HuH-7 (cell line): ENCODE measurements around the gene SNAPC3.
"Not testable (repeated sequence)": the region's sequence is repeated elsewhere in the genome, so short reads cannot be mapped to it uniquely, and the experiment has no call there.

Source experiments
- DNase-seq: peaks from one replicate; pipeline ENCODE4 v3.0.0; 2011; ENCODE audit warnings: low spot score

SNAPC3 gene

GRCh38 chr9:15422372-15423230 is at the start of gene SNAPC3:
Gene SNAPC3, plus strand, starts transcription at chr9:15422876. Its CDS starts 4 bp downstream, at chr9:15422880.
- DNase-seq, result peak; percentile 87

GRCh38 chr9:15373881-15374280 is 48.8 kb upstream of the SNAPC3 start:
- DNase-seq, result no peak

- DNase-seq, result no peak
These were observed 48.4 kb upstream of the SNAPC3 start for GRCh38 chr9:15374310-15374709.

- DNase-seq, result no peak
These were observed 47.9 kb upstream of the SNAPC3 start for GRCh38 chr9:15374825-15375224.

GRCh38 chr9:15377625-15378540 is 44.8 kb upstream of the SNAPC3 start:
- no peak for DNase-seq

GRCh38 chr9:15379317-15379716 is 43.4 kb upstream of the SNAPC3 start:
- not testable (repeated sequence) for DNase-seq

GRCh38 chr9:15379888-15380287 is 42.8 kb upstream of the SNAPC3 start:
- not testable (repeated sequence) for DNase-seq

- DNase-seq, result no peak
These were observed 41.2 kb upstream of the SNAPC3 start for GRCh38 chr9:15381491-15381890.

GRCh38 chr9:15386465-15386864 is 36.2 kb upstream of the SNAPC3 start:
- DNase-seq, result no peak

- DNase-seq, result no peak
These were observed 33.5 kb upstream of the SNAPC3 start for GRCh38 chr9:15389173-15389572.

- no peak for DNase-seq
These were observed 33.0 kb upstream of the SNAPC3 start for GRCh38 chr9:15389631-15390030.

GRCh38 chr9:15390201-15390600 is 32.5 kb upstream of the SNAPC3 start:
- no peak for DNase-seq

- DNase-seq, result no peak
These were observed 30.3 kb upstream of the SNAPC3 start for GRCh38 chr9:15392363-15392762.

GRCh38 chr9:15400281-15400941 is 22.3 kb upstream of the SNAPC3 start:
- DNase-seq, result no peak

- DNase-seq, result no peak
These were observed 21.4 kb upstream of the SNAPC3 start for GRCh38 chr9:15401266-15401665.

GRCh38 chr9:15403155-15403554 is 19.5 kb upstream of the SNAPC3 start:
- DNase-seq, result peak; percentile 42

- no peak for DNase-seq
These were observed 18.5 kb upstream of the SNAPC3 start for GRCh38 chr9:15404171-15404570.

GRCh38 chr9:15416880-15417279 is 5.8 kb upstream of the SNAPC3 start:
- peak; percentile 45 for DNase-seq

GRCh38 chr9:15417626-15418025 is 5.0 kb upstream of the SNAPC3 start:
- DNase-seq, result no peak

GRCh38 chr9:15420796-15421195 is 1.9 kb upstream of the SNAPC3 start:
- no peak for DNase-seq

GRCh38 chr9:15421532-15421931 is 1.1 kb upstream of the SNAPC3 start:
- no peak for DNase-seq

- no peak for DNase-seq
These were observed 695 bp upstream of the SNAPC3 start for GRCh38 chr9:15421990-15422371.
